ENCODE measurements around the gene EDN2. TPM values are rescaled to one million over a fixed set of nuclear protein-coding genes. Genes with fewer than 3 reads are reported as not detected.

EDN2 gene
- total and polyA plus RNA-seq, 4 donors = 0.10 to 0.13 TPM; not detected in 2

DNA sequence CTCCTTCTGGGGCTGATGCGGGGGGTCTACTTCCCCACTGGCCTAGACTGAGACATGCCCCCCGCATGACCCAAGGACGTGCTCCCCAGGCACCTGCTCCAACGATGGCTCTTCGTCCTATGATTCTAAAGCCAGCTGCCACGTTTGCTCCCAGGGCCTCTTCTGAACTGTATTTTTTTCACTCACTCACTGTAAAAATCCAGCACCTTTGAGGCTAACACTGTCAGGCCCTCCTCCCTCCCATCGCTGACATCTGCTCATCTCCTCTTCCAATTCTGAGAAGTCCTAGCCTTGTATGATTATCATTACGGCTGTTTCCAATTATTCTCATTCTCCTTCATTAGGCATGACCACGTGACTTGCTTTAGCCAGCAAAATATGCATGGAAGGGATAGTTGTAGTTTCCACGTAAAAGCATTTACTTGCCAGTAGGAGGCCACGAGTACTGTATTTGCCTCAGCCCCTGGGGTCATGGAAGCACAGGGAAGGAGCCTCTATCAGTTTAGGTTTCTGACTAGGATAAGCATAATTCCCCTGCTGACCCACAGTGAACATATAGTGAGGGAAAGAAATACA is 19.1 kb upstream of the EDN2 start:
- no peak overlapping the region for H3K9ac ChIP-seq (ENCODE audit: low read depth in 1 of 2, low read length in 2 of 2)
- peaks cover 0 to 2% (median 0%) of the 10 kb centered on the region in 4 donors for H3K27me3 ChIP-seq (ENCODE audit: control insufficient read depth in 4 of 4, insufficient read depth in 4 of 4, low read length in 3 of 4)
- no peak overlapping the region for H3K27ac ChIP-seq (ENCODE audit: low read depth in 1 of 2, low read length in 2 of 2)
- no peak for TF ChIP-seq TAF1 (conservative IDR thresholded peaks at IDR 0.05)
- no peak for TF ChIP-seq RAD21 (IDR thresholded peaks at IDR 0.05)
- TF ChIP-seq FOXA1 (IDR thresholded peaks at IDR 0.05) = no peak
- no peak for TF ChIP-seq RXRA (IDR thresholded peaks at IDR 0.05)
- TF ChIP-seq, protein P1, sequence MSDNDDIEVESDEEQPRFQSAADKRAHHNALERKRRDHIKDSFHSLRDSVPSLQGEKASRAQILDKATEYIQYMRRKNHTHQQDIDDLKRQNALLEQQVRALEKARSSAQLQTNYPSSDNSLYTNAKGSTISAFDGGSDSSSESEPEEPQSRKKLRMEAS (IDR thresholded peaks at IDR 0.05) = no peak
- no peak for TF ChIP-seq GABPA (IDR thresholded peaks at IDR 0.05 in 1 of 2, conservative IDR thresholded peaks at IDR 0.05 in 1 of 2)
- no peak for TF ChIP-seq FOXA2 (IDR thresholded peaks at IDR 0.05)
- TF ChIP-seq HNF4A (conservative IDR thresholded peaks at IDR 0.05) = no peak
- TF ChIP-seq, protein P2, sequence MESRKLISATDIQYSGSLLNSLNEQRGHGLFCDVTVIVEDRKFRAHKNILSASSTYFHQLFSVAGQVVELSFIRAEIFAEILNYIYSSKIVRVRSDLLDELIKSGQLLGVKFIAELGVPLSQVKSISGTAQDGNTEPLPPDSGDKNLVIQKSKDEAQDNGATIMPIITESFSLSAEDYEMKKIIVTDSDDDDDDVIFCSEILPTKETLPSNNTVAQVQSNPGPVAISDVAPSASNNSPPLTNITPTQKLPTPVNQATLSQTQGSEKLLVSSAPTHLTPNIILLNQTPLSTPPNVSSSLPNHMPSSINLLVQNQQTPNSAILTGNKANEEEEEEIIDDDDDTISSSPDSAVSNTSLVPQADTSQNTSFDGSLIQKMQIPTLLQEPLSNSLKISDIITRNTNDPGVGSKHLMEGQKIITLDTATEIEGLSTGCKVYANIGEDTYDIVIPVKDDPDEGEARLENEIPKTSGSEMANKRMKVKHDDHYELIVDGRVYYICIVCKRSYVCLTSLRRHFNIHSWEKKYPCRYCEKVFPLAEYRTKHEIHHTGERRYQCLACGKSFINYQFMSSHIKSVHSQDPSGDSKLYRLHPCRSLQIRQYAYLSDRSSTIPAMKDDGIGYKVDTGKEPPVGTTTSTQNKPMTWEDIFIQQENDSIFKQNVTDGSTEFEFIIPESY (IDR thresholded peaks at IDR 0.05) = no peak
- TF ChIP-seq SP1 (IDR thresholded peaks at IDR 0.05) = no peak
- TF ChIP-seq, protein P3, sequence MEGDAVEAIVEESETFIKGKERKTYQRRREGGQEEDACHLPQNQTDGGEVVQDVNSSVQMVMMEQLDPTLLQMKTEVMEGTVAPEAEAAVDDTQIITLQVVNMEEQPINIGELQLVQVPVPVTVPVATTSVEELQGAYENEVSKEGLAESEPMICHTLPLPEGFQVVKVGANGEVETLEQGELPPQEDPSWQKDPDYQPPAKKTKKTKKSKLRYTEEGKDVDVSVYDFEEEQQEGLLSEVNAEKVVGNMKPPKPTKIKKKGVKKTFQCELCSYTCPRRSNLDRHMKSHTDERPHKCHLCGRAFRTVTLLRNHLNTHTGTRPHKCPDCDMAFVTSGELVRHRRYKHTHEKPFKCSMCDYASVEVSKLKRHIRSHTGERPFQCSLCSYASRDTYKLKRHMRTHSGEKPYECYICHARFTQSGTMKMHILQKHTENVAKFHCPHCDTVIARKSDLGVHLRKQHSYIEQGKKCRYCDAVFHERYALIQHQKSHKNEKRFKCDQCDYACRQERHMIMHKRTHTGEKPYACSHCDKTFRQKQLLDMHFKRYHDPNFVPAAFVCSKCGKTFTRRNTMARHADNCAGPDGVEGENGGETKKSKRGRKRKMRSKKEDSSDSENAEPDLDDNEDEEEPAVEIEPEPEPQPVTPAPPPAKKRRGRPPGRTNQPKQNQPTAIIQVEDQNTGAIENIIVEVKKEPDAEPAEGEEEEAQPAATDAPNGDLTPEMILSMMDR (IDR thresholded peaks at IDR 0.05; ENCODE audit: low read depth, low read length, missing input control) = no peak
- no peak for TF ChIP-seq NR2F2 (IDR thresholded peaks at IDR 0.05)
- TF ChIP-seq HNF4G (IDR thresholded peaks at IDR 0.05) = no peak
- TF ChIP-seq YY1 (IDR thresholded peaks at IDR 0.05) = no peak
- no peak for TF ChIP-seq EGR1 (IDR thresholded peaks at IDR 0.05; ENCODE audit: low read depth in 2 of 2)
- TF ChIP-seq, protein P4, sequence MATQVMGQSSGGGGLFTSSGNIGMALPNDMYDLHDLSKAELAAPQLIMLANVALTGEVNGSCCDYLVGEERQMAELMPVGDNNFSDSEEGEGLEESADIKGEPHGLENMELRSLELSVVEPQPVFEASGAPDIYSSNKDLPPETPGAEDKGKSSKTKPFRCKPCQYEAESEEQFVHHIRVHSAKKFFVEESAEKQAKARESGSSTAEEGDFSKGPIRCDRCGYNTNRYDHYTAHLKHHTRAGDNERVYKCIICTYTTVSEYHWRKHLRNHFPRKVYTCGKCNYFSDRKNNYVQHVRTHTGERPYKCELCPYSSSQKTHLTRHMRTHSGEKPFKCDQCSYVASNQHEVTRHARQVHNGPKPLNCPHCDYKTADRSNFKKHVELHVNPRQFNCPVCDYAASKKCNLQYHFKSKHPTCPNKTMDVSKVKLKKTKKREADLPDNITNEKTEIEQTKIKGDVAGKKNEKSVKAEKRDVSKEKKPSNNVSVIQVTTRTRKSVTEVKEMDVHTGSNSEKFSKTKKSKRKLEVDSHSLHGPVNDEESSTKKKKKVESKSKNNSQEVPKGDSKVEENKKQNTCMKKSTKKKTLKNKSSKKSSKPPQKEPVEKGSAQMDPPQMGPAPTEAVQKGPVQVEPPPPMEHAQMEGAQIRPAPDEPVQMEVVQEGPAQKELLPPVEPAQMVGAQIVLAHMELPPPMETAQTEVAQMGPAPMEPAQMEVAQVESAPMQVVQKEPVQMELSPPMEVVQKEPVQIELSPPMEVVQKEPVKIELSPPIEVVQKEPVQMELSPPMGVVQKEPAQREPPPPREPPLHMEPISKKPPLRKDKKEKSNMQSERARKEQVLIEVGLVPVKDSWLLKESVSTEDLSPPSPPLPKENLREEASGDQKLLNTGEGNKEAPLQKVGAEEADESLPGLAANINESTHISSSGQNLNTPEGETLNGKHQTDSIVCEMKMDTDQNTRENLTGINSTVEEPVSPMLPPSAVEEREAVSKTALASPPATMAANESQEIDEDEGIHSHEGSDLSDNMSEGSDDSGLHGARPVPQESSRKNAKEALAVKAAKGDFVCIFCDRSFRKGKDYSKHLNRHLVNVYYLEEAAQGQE (IDR thresholded peaks at IDR 0.05) = no peak
- TF ChIP-seq JUND (IDR thresholded peaks at IDR 0.05) = no peak
- TF ChIP-seq, protein P5, sequence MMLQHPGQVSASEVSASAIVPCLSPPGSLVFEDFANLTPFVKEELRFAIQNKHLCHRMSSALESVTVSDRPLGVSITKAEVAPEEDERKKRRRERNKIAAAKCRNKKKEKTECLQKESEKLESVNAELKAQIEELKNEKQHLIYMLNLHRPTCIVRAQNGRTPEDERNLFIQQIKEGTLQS (IDR thresholded peaks at IDR 0.05) = no peak
- no peaks in the 10 kb centered on the region for H3K4me1 ChIP-seq (ENCODE audit: control insufficient read depth in 4 of 4, insufficient read depth in 4 of 4, low read length in 3 of 4)
- no peaks in the 10 kb centered on the region for H3K36me3 ChIP-seq (ENCODE audit: control insufficient read depth in 4 of 4, insufficient read depth in 3 of 4, low read depth in 1 of 4, low read length in 3 of 4)
- 93% methylated on average over 11 of the region's 11 CpGs for WGBS
- H3K4me3 ChIP-seq (ENCODE audit: low read depth in 1 of 3, low read length in 3 of 3) = no peak overlapping the region
- no peaks in the 10 kb centered on the region for H3K9me3 ChIP-seq (ENCODE audit: control insufficient read depth in 4 of 4, low read length in 3 of 4)
- DNase-seq (ENCODE audit: low spot score) = no peak

All from liver (tissue), 9 donors.